ENCODE results near the gene TSPAN4. TPM values are rescaled to one million over a fixed set of nuclear protein-coding genes. Genes with fewer than 3 reads are reported as not detected.
A peak's percentile ranks its signal among the peaks of the same experiment; 100 is the strongest.

TSPAN4 gene
- total RNA-seq, 1 donor from 2014 or later = 26.4 TPM

- Mint-ChIP-seq H3K27me3 (ENCODE audit: unreplicated experiment) (peaks cover 7% of the 10 kb centered on the region), H3K9me3 (ENCODE audit: unreplicated experiment) (no peaks in the 10 kb centered on the region), H3K4me1 (ENCODE audit: unreplicated experiment) (peaks cover 8% of the 10 kb centered on the region), H3K27ac (ENCODE audit: unreplicated experiment) (peak overlapping the region; percentile 36), H3K36me3 (ENCODE audit: low read depth, unreplicated experiment) (peaks cover 29% of the 10 kb centered on the region), H3K4me3 (ENCODE audit: unreplicated experiment) (no peak overlapping the region)
- no peak for DNase-seq (ENCODE audit: low spot score)
- TF ChIP-seq CTCF (IDR thresholded peaks at IDR 0.05; ENCODE audit: unreplicated experiment) = no peak
These were observed 61.7 kb downstream of the TSPAN4 start for GRCh38 chr11:904380-904779.

GRCh38 chr11:905952-906351 lies 63.3 kb downstream of the TSPAN4 start:
- peaks cover 29% of the 10 kb centered on the region for H3K36me3 Mint-ChIP-seq (ENCODE audit: low read depth, unreplicated experiment)
- no peak for DNase-seq (ENCODE audit: low spot score)
- H3K4me1 Mint-ChIP-seq (ENCODE audit: unreplicated experiment) = peaks cover 10% of the 10 kb centered on the region
- H3K4me3 Mint-ChIP-seq (ENCODE audit: unreplicated experiment) = peak overlapping the region; percentile 34
- no peak overlapping the region for H3K27ac Mint-ChIP-seq (ENCODE audit: unreplicated experiment)
- TF ChIP-seq CTCF (IDR thresholded peaks at IDR 0.05; ENCODE audit: unreplicated experiment) = no peak
- H3K27me3 Mint-ChIP-seq (ENCODE audit: unreplicated experiment) = peaks cover 7% of the 10 kb centered on the region
- no peaks in the 10 kb centered on the region for H3K9me3 Mint-ChIP-seq (ENCODE audit: unreplicated experiment)

GRCh38 chr11:907668-908067 lies 65.0 kb downstream of the TSPAN4 start:
- Mint-ChIP-seq H3K4me3 (ENCODE audit: unreplicated experiment) (no peak overlapping the region), H3K9me3 (ENCODE audit: unreplicated experiment) (no peaks in the 10 kb centered on the region), H3K27ac (ENCODE audit: unreplicated experiment) (no peak overlapping the region), H3K27me3 (ENCODE audit: unreplicated experiment) (peaks cover 7% of the 10 kb centered on the region), H3K4me1 (ENCODE audit: unreplicated experiment) (peaks cover 14% of the 10 kb centered on the region), H3K36me3 (ENCODE audit: low read depth, unreplicated experiment) (peaks cover 18% of the 10 kb centered on the region)
- DNase-seq (ENCODE audit: low spot score) = no peak
- no peak for TF ChIP-seq CTCF (IDR thresholded peaks at IDR 0.05; ENCODE audit: unreplicated experiment)

GRCh38 chr11:908273-908672 lies 65.6 kb downstream of the TSPAN4 start:
- Mint-ChIP-seq H3K9me3 (ENCODE audit: unreplicated experiment) (no peaks in the 10 kb centered on the region), H3K4me3 (ENCODE audit: unreplicated experiment) (no peak overlapping the region)

GRCh38 chr11:909406-909805 lies 66.8 kb downstream of the TSPAN4 start:
- Mint-ChIP-seq H3K36me3 (ENCODE audit: low read depth, unreplicated experiment) (peaks cover 4% of the 10 kb centered on the region), H3K27me3 (ENCODE audit: unreplicated experiment) (peaks cover 3% of the 10 kb centered on the region), H3K9me3 (ENCODE audit: unreplicated experiment) (no peaks in the 10 kb centered on the region), H3K4me1 (ENCODE audit: unreplicated experiment) (peaks cover 14% of the 10 kb centered on the region), H3K4me3 (ENCODE audit: unreplicated experiment) (peak overlapping the region; percentile 96), H3K27ac (ENCODE audit: unreplicated experiment) (no peak overlapping the region)
- no peak for TF ChIP-seq CTCF (IDR thresholded peaks at IDR 0.05; ENCODE audit: unreplicated experiment)
- DNase-seq (ENCODE audit: low spot score) = no peak

More at GRCh38 chr11:908273-908672, 65.6 kb downstream of the TSPAN4 start:
- peaks cover 7% of the 10 kb centered on the region for H3K27me3 Mint-ChIP-seq (ENCODE audit: unreplicated experiment)
- peaks cover 14% of the 10 kb centered on the region for H3K4me1 Mint-ChIP-seq (ENCODE audit: unreplicated experiment)
- peaks cover 14% of the 10 kb centered on the region for H3K36me3 Mint-ChIP-seq (ENCODE audit: low read depth, unreplicated experiment)
- DNase-seq (ENCODE audit: low spot score) = no peak
- no peak for TF ChIP-seq CTCF (IDR thresholded peaks at IDR 0.05; ENCODE audit: unreplicated experiment)
- H3K27ac Mint-ChIP-seq (ENCODE audit: unreplicated experiment) = no peak overlapping the region
